HepG2 (cell line): Measurements from ENCODE around the gene CDC6. TPM values are rescaled to one million over a fixed set of nuclear protein-coding genes. Genes with fewer than 3 reads are reported as not detected.

Experiments
- ARID4A ChIP-seq: sonication (generic); formaldehyde crosslinking; IDR thresholded peaks from 2 replicates; pipeline ENCODE4 v1.5.0; 2020; ENCODE audit warnings: mild to moderate bottlenecking, missing genetic modification reagents, borderline replicate concordance
- CHD4 ChIP-seq: fragments of 200-600 bp; sonication (generic); IDR thresholded peaks from 2 replicates; pipeline ENCODE4 v1.7.0; 2017; ENCODE audit warnings: mild to moderate bottlenecking, low read length, borderline replicate concordance
- E2F2 ChIP-seq: sonication (generic); formaldehyde crosslinking; IDR thresholded peaks from 2 replicates; pipeline ENCODE4 v1.4.0; 2020; ENCODE audit warnings: missing genetic modification reagents, borderline replicate concordance
- ERF ChIP-seq: IDR thresholded peaks from 2 replicates; pipeline ENCODE4 v1.6.1; 2018; ENCODE audit warnings: missing biosample characterization, missing genetic modification reagents
- FOXK1 ChIP-seq: sonication (generic); formaldehyde crosslinking; IDR thresholded peaks from 2 replicates; pipeline ENCODE4 v1.4.0; 2020; ENCODE audit warnings: low read depth, missing genetic modification reagents, borderline replicate concordance
- HMGXB4 ChIP-seq, 2 experiments: sonication (generic) in 1 of 2; formaldehyde crosslinking in 1 of 2; IDR thresholded peaks; 2 replicates each; pipeline versions ENCODE4 v1.4.0 to v1.6.1; 2018 to 2020; ENCODE audit warnings: missing genetic modification reagents in 2 of 2, borderline replicate concordance in 1 of 2, low read depth in 1 of 2, mild to moderate bottlenecking in 1 of 2, missing biosample characterization in 1 of 2
- KMT2A ChIP-seq: sonication (generic); formaldehyde crosslinking; IDR thresholded peaks from 2 replicates; pipeline ENCODE4 v1.4.0; 2020; ENCODE audit warnings: missing genetic modification reagents
- RBM39 ChIP-seq: fragments of 200-400 bp; formaldehyde crosslinking; IDR thresholded peaks from one replicate; pipeline ENCODE4 v1.6.1; 2018; ENCODE audit warnings: antibody characterized with exemption, mild to moderate bottlenecking, low read depth, low read length; ENCODE audit not compliant: poor library complexity, severe bottlenecking
- RXRB ChIP-seq: IDR thresholded peaks from 2 replicates; pipeline ENCODE4 v1.6.1; 2016; ENCODE audit warnings: borderline replicate concordance, missing genetic modification reagents, missing compliant biosample characterization
- SAP130 ChIP-seq: IDR thresholded peaks from 2 replicates; pipeline ENCODE4 v1.6.1; 2016; ENCODE audit warnings: low read depth
- SIX4 ChIP-seq: sonication (generic); formaldehyde crosslinking; IDR thresholded peaks from 2 replicates; pipeline ENCODE4 v1.4.0; 2020; ENCODE audit warnings: missing genetic modification reagents
- SRY ChIP-seq: sonication (generic); formaldehyde crosslinking; IDR thresholded peaks from 2 replicates; pipeline ENCODE4 v1.8.0; 2022; ENCODE audit warnings: mild to moderate bottlenecking, missing genetic modification reagents
- TEAD2 ChIP-seq: sonication (generic); formaldehyde crosslinking; IDR thresholded peaks from 2 replicates; pipeline ENCODE4 v1.9.0; 2021; ENCODE audit warnings: missing genetic modification reagents
- ZFX ChIP-seq: sonication (generic); formaldehyde crosslinking; IDR thresholded peaks from 2 replicates; pipeline ENCODE4 v1.4.0; 2020; ENCODE audit warnings: mild to moderate bottlenecking, low read depth, missing genetic modification reagents, moderate library complexity
- ZMAT3 ChIP-seq: sonication (generic); formaldehyde crosslinking; conservative IDR thresholded peaks from 2 replicates; pipeline ENCODE4 v1.7.0; 2021; ENCODE audit warnings: missing genetic modification reagents
- ZMYM4 ChIP-seq: sonication (generic); formaldehyde crosslinking; IDR thresholded peaks from 2 replicates; pipeline ENCODE4 v1.8.1; 2023; ENCODE audit warnings: mild to moderate bottlenecking, missing genetic modification reagents
- ZNF598 ChIP-seq: sonication (generic); formaldehyde crosslinking; IDR thresholded peaks from 2 replicates; pipeline ENCODE4 v1.5.1; 2020; ENCODE audit warnings: mild to moderate bottlenecking, missing genetic modification reagents, borderline replicate concordance
- ZNF619 ChIP-seq: sonication (generic); formaldehyde crosslinking; IDR thresholded peaks from 2 replicates; pipeline ENCODE4 v1.4.0; 2020; ENCODE audit warnings: mild to moderate bottlenecking, missing genetic modification reagents
- ZNF670 ChIP-seq: sonication (generic); formaldehyde crosslinking; IDR thresholded peaks from 2 replicates; pipeline ENCODE4 v1.8.0; 2022; ENCODE audit warnings: mild to moderate bottlenecking, missing genetic modification reagents, borderline replicate concordance
- ZNF775 ChIP-seq: sonication (generic); formaldehyde crosslinking; IDR thresholded peaks from 2 replicates; pipeline ENCODE4 v1.4.0; 2020; ENCODE audit warnings: missing genetic modification reagents, mild to moderate bottlenecking, moderate library complexity, borderline replicate concordance
- ZNF850 ChIP-seq: sonication (generic); formaldehyde crosslinking; conservative IDR thresholded peaks from 2 replicates; pipeline ENCODE4 v1.9.0; 2021; ENCODE audit warnings: mild to moderate bottlenecking, missing genetic modification reagents
- polyA plus RNA-seq, 8 experiments: library from polyadenylated mRNA; depleted of rRNA in 3 of 8; stranded (reverse) in 7 of 8; unstranded in 1 of 8; fragments of >200 nt; fragmentation: Illumina TruSeq in 4 of 8; extraction: Trizol in 4 of 8; gene quantifications; 2 replicates each; pipeline versions ENCODE4 v1.2.1 to v1.2.3, GENCODE V29; 2011 to 2016; ENCODE audit warnings: low read depth in 4 of 8, missing spikeins in 1 of 8, mixed read lengths in 1 of 8; ENCODE audit not compliant: insufficient read depth in 1 of 8
- total RNA-seq, 5 experiments: library from RNA; depleted of rRNA; stranded (reverse); fragments of >200 nt; fragmentation: Illumina TruSeq; extraction: Trizol; gene quantifications; 2 replicates each; pipeline ENCODE4 v1.2.3, GENCODE V29; 2016; ENCODE audit warnings: low read depth in 1 of 5

Gene CDC6
- total and polyA plus RNA-seq, 2 of the 13 experiments (the other 11 are each of a cell fraction or from before 2014, with no cell fraction given), result 17.4 to 114 TPM

GRCh38 chr17:40303009-40303657, 15.5 kb downstream of the CDC6 start (continued):
- TF ChIP-seq ARID4A (CRISPR knock-in tag), result no peak
- no peak for TF ChIP-seq ZMYM4 (CRISPR knock-in tag)
- peak; percentile 41; the same call in 1 of the 2 replicates for TF ChIP-seq RXRB (CRISPR knock-in tag)
- no peak for TF ChIP-seq ZFX (CRISPR knock-in tag)
- TF ChIP-seq SAP130 (CRISPR knock-in tag), result peak; percentile 37
- no peak for TF ChIP-seq HMGXB4 (CRISPR knock-in tag; IDR thresholded peaks at IDR 0.05; ENCODE audit: borderline replicate concordance in 1 of 2, low read depth in 1 of 2)
- no peak for TF ChIP-seq E2F2 (CRISPR knock-in tag)
- no peak for TF ChIP-seq ZNF598
- no peak for TF ChIP-seq ZNF670 (CRISPR knock-in tag)
- peak; percentile 51 for TF ChIP-seq ERF (CRISPR knock-in tag)
- TF ChIP-seq ZNF619 (CRISPR knock-in tag), result no peak
- no peak for TF ChIP-seq ZMAT3 (CRISPR knock-in tag)
- TF ChIP-seq FOXK1 (CRISPR knock-in tag), result no peak
- no peak for TF ChIP-seq KMT2A
- no peak for TF ChIP-seq ZNF775 (CRISPR knock-in tag)
- TF ChIP-seq TEAD2 (CRISPR knock-in tag), result no peak
- TF ChIP-seq ZNF850 (CRISPR knock-in tag), result no peak
- no peak for TF ChIP-seq SIX4 (CRISPR knock-in tag)
- TF ChIP-seq CHD4, result no peak
- no peak for TF ChIP-seq SRY (CRISPR knock-in tag)
- no peak for TF ChIP-seq RBM39
